Pancreas (tissue), 10 donors: ENCODE data around the gene SLFN11. TPM values are rescaled to one million over a fixed set of nuclear protein-coding genes. Genes with fewer than 3 reads are reported as not detected.

Source experiments
- ATAC-seq, 4 donors: fragments of 200-7000 bp; cut with Tn5 transposase; one replicate each; pipeline versions ENCODE4 v1.8.0 to v1.9.1; 2020; ENCODE audit warnings: mild to moderate bottlenecking in 4 of 4, moderate library complexity in 4 of 4
- DNase-seq, 6 donors: peaks; one replicate each; pipeline ENCODE4 v3.0.0-alpha.2; 2020
- FAIRE-seq: peaks from 2 replicates; lab custom pipeline; 2012; peaks lifted over from hg19 to GRCh38; lab: Jason Lieb, UNC
- H3K27ac ChIP-seq, 4 donors: fragments of 200-600 bp; sonication (generic); 1 replicate in 3 of 4; 2 replicates in 1 of 4; pipeline versions ENCODE4 v1.5.0 to v1.8.0; 2020
- H3K27me3 ChIP-seq, 4 donors: fragments of 200-600 bp; one replicate each; pipeline ENCODE4 v1.8.0; 2021
- H3K36me3 ChIP-seq, 3 donors: fragments of 200-600 bp; sonication (generic) in 1 of 3; one replicate each; pipeline versions ENCODE4 v1.5.0 to v1.8.0; 2020 to 2021
- H3K4me1 ChIP-seq, 3 donors: fragments of 200-600 bp; one replicate each; pipeline ENCODE4 v1.8.0; 2021
- H3K4me3 ChIP-seq, 4 donors: fragments of 200-600 bp; sonication (generic) in 2 of 4; one replicate each; pipeline versions ENCODE4 v1.5.0 to v1.8.0; 2020 to 2021
- H3K9me3 ChIP-seq, 4 donors: fragments of 200-600 bp; one replicate each; pipeline ENCODE4 v1.8.0; 2021
- WGBS, 2 donors: extraction: QIAGEN DNeasy Blood & Tissue Kit; methylation state at CpG; one replicate each; pipeline ENCODE4 v1.1.7; 2013; 5-methylcytosine and 5-hydroxymethylcytosine counted together
- intact Hi-C, 3 donors: fragments of 100-400 bp; cut with DNase I; formaldehyde crosslinking; loops; one replicate each; pipeline versions ENCODE4 v1.11.1 to v1.14.2; 2022
- polyA plus RNA-seq, 2 donors: library from polyadenylated mRNA; stranded (reverse); fragments of 200-250 nt; gene quantifications; one replicate each; pipeline ENCODE4 v1.2.3, GENCODE V29; 2013
- total RNA-seq, 6 donors: library from RNA; stranded (reverse); fragmentation: NEBNext Ultra II Directional in 4 of 6; extraction: Animal tissue kit (Norgen Biotek cat#: 25700) in 4 of 6; gene quantifications; one replicate each; pipeline versions ENCODE4 v1.2.1 to v1.2.4, GENCODE V29; 2021 to 2023
- TF ChIP-seq, protein P1 (sequence below), 4 donors: fragments of 200-600 bp; sonication (generic) in 3 of 4; IDR thresholded peaks; one replicate each; pipeline versions ENCODE4 v1.5.0 to v1.8.0; 2021; ENCODE audit warnings: antibody characterized with exemption in 4 of 4
- donor health status: healthy with polysubstance abuse.
- donor health status: DM: no; HTN: no; CAD: no; lungs with moderate emphysema.
- donor health status: DM: no; HTN: no; CAD: no.
- donor health status: control.
- donor health status: control.
- donor health status: Bipolar disorder and iron deficiency.
- donor health status: DM: yes; HTN: yes; CAD: no.
- donor health status: DM: no; HTN: no; CAD: no.
- donor health status: DM: no; HTN: no; CAD: no.
- donor health status: DM: yes; HTN: yes; CAD: no.

SLFN11 gene
- total and polyA plus RNA-seq, 8 donors: 2.4 to 14.1 (median 3.3) TPM

DNA sequence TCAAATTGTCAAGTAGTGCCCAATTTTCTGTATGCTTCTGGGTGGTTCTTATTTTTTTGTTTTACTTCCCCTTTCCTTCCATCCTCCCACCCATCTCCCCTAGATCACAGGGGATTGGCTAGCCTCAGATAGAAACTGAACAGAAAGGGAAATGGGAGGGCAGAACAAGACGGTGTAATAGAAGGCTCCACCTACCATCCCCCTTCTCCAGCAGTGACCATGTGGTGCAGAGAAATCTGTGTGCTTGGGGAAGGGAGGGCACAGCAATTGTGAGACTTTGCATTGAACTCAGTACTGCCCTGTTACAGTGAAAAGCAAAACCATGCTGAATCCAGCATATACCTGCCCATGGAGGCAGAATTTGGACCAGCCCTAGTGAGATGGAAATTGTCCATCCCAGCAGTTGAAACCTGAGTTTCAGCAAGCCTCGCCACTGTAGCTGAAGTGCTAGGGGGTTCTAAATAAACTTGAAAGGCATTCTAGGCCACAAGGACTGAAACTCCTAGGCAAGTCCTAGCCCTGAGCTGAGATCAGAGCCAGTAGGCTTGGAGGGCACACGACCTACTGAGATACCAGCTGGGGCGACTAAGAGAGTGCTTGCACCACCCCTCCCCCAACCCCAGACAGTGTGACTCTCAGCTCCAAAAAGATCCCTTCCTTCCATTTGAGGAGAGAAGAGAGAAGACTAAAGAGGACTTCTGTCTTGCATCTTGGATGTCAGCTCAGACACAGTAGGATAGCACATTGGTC lies 5.2 kb downstream of the SLFN11 start:
- TF ChIP-seq, protein P1, sequence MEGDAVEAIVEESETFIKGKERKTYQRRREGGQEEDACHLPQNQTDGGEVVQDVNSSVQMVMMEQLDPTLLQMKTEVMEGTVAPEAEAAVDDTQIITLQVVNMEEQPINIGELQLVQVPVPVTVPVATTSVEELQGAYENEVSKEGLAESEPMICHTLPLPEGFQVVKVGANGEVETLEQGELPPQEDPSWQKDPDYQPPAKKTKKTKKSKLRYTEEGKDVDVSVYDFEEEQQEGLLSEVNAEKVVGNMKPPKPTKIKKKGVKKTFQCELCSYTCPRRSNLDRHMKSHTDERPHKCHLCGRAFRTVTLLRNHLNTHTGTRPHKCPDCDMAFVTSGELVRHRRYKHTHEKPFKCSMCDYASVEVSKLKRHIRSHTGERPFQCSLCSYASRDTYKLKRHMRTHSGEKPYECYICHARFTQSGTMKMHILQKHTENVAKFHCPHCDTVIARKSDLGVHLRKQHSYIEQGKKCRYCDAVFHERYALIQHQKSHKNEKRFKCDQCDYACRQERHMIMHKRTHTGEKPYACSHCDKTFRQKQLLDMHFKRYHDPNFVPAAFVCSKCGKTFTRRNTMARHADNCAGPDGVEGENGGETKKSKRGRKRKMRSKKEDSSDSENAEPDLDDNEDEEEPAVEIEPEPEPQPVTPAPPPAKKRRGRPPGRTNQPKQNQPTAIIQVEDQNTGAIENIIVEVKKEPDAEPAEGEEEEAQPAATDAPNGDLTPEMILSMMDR (IDR thresholded peaks at IDR 0.05): no peak
- ATAC-seq (peak in 3 of 4 donors; percentile 41 to 88 (median 72)), FAIRE-seq (no peak), DNase-seq (peak in 1 of 6 donors; percentile 29)
- Histone ChIP-seq H3K9me3 (no peaks in the 10 kb centered on the region), H3K27ac (no peak overlapping the region), H3K36me3 (no peaks in the 10 kb centered on the region), H3K27me3 (peaks cover 0 to 25% (median 6%) of the 10 kb centered on the region in 4 donors), H3K4me3 (no peak overlapping the region), H3K4me1 (peaks cover 0 to 3% (median 0%) of the 10 kb centered on the region in 3 donors)
- 24 to 34% methylated on average over 4 of the region's 4 CpGs for WGBS, 2 donors
- intact Hi-C loops: no loop called here

GRCh38 chr17:35361027-35361426 lies 12.4 kb downstream of the SLFN11 start:
- Histone ChIP-seq H3K9me3 (no peaks in the 10 kb centered on the region), H3K4me1 (no peaks in the 10 kb centered on the region), H3K27me3 (peaks cover 0 to 10% (median 3%) of the 10 kb centered on the region in 4 donors), H3K4me3 (no peak overlapping the region), H3K27ac (no peak overlapping the region), H3K36me3 (no peaks in the 10 kb centered on the region)
- TF ChIP-seq, protein P1 (IDR thresholded peaks at IDR 0.05): no peak
- WGBS, 2 donors: 29 to 42% methylated on average over 1 of the region's 1 CpG
- DNase-seq: no peak
- no peak for ATAC-seq
- no peak for FAIRE-seq
- intact Hi-C loops: no loop called here

DNA sequence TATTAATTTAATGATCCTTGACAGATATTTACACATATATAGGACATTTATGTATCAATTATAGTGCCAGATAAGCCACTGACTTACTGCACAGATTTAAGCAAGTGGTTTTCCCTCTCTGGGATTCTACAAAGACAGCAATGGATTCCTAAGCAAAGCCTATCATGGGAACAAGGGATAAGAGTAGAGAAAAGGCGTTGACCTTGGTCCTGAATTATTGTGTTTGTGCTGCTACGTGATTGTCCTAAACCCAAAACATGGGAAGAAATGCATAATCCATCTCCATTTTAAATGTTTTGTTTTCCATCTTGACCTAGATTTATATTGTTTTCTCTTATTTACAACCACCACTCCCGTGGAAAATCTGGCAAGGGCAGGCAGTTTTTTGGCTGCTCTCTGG lies 14.0 kb downstream of the SLFN11 start:
- H3K9me3 ChIP-seq: no peaks in the 10 kb centered on the region
- intact Hi-C loops: no loop called here
- peaks cover 0 to 5% (median 0%) of the 10 kb centered on the region in 4 donors for H3K27me3 ChIP-seq
- no peaks in the 10 kb centered on the region for H3K36me3 ChIP-seq
- no peak overlapping the region for H3K4me3 ChIP-seq
- FAIRE-seq (no peak), ATAC-seq (no peak), DNase-seq (no peak)
- 37 to 52% methylated on average over 3 of the region's 3 CpGs for WGBS, 2 donors
- no peak overlapping the region for H3K27ac ChIP-seq
- H3K4me1 ChIP-seq: no peaks in the 10 kb centered on the region
- TF ChIP-seq, protein P1 (IDR thresholded peaks at IDR 0.05): no peak

DNA sequence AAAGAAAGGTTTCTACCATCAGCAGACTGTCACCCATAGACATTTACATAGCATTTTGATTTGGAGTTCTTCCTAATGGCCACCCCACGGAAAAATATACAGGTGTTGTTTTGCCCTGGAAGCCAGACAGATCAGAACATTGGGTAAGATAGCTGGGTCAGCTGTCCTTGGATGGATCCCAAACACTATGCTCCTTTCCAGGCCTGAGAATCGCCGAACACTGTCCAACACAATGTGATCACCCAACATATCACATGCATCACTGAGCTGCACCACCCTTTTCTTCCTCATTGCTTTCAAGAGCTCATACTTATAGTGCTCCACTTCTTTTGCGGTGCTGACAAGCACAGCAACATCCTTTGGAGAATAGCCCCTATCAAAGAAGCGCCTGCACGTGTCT lies 21.1 kb downstream of the SLFN11 start:
- H3K36me3 ChIP-seq: no peaks in the 10 kb centered on the region
- no peak for FAIRE-seq
- no peak overlapping the region for H3K4me3 ChIP-seq
- 62 to 72% methylated on average over 6 of the region's 6 CpGs for WGBS, 2 donors
- DNase-seq: no peak
- H3K27ac ChIP-seq: no peak overlapping the region
- TF ChIP-seq, protein P1 (IDR thresholded peaks at IDR 0.05): no peak
- intact Hi-C loops: no loop called here
- H3K4me1 ChIP-seq: no peaks in the 10 kb centered on the region
- H3K9me3 ChIP-seq: no peaks in the 10 kb centered on the region
- no peak for ATAC-seq
- peaks cover 0 to 3% (median 0%) of the 10 kb centered on the region in 4 donors for H3K27me3 ChIP-seq

- no peaks in the 10 kb centered on the region for H3K9me3 ChIP-seq
- WGBS, 2 donors: 40 to 53% methylated on average over 1 of the region's 1 CpG
- ATAC-seq (no peak), FAIRE-seq (no peak), DNase-seq (no peak)
- H3K27me3 ChIP-seq: peaks cover 0 to 3% (median 0%) of the 10 kb centered on the region in 4 donors
- H3K27ac ChIP-seq: no peak overlapping the region
- intact Hi-C loops: no loop called here
- H3K4me3 ChIP-seq: no peak overlapping the region
- no peaks in the 10 kb centered on the region for H3K36me3 ChIP-seq
- TF ChIP-seq, protein P1 (IDR thresholded peaks at IDR 0.05): no peak
- peaks cover 0 to 3% (median 0%) of the 10 kb centered on the region in 3 donors for H3K4me1 ChIP-seq
Observed at GRCh38 chr17:35350493-35350892, 22.9 kb downstream of the SLFN11 start.
